Peyer's patch (tissue), 4 donors: ENCODE measurements around the gene SLC47A1. TPM values are rescaled to one million over a fixed set of nuclear protein-coding genes. Genes with fewer than 3 reads are reported as not detected.

Source experiments
- DNase-seq, 3 donors: peaks; one replicate each; pipeline ENCODE4 v3.0.0-alpha.2; 2017 to 2019
- H3K27ac ChIP-seq, 4 donors: fragments of 200-600 bp; sonication (generic); one replicate each; pipeline ENCODE4 v1.5.1; 2016 to 2019
- H3K27me3 ChIP-seq, 2 donors: fragments of 200-600 bp; sonication (generic); one replicate each; pipeline ENCODE4 v1.5.1; 2019
- H3K36me3 ChIP-seq, 3 donors: fragments of 200-600 bp; sonication (generic); one replicate each; pipeline ENCODE4 v1.5.1; 2016 to 2019
- H3K4me1 ChIP-seq, 4 donors: fragments of 200-600 bp; sonication (generic); one replicate each; pipeline ENCODE4 v1.5.1; 2016 to 2019
- H3K4me3 ChIP-seq, 4 donors: fragments of 200-600 bp; sonication (generic); 1 replicate in 3 of 4; 2 replicates in 1 of 4; pipeline ENCODE4 v1.5.1; 2016 to 2019; ENCODE audit warnings: mild to moderate bottlenecking in 1 of 4
- H3K9me3 ChIP-seq, 4 donors: fragments of 200-600 bp; sonication (generic); one replicate each; pipeline ENCODE4 v1.5.1; 2016 to 2019; ENCODE audit warnings: mild to moderate bottlenecking in 1 of 4
- POLR2A ChIP-seq, 2 donors: fragments of 450-650 bp; IDR thresholded peaks; one replicate each; pipeline ENCODE4 v1.5.1; 2017; ENCODE audit warnings: antibody characterized with exemption in 2 of 2, mild to moderate bottlenecking in 2 of 2, moderate library complexity in 2 of 2
- total RNA-seq, 4 donors: library from RNA; depleted of rRNA; stranded (reverse); fragments of >200 nt; gene quantifications; one replicate each; pipeline ENCODE4 v1.1.0, GENCODE V29; 2016
- TF ChIP-seq, protein P1 (sequence below), 6 experiments: fragments of 450-650 bp in 4 of 6; fragments of 200-600 bp in 2 of 6; sonication (generic) in 1 of 6; IDR thresholded peaks; one replicate each; pipeline ENCODE4 v1.5.1; 2017 to 2019; ENCODE audit warnings: antibody characterized with exemption in 6 of 6, mild to moderate bottlenecking in 3 of 6, moderate library complexity in 1 of 6

The SLC47A1 gene
- total RNA-seq, 4 donors from 2014 or later, result 1.2 to 3.8 TPM; not detected in 2

DNA sequence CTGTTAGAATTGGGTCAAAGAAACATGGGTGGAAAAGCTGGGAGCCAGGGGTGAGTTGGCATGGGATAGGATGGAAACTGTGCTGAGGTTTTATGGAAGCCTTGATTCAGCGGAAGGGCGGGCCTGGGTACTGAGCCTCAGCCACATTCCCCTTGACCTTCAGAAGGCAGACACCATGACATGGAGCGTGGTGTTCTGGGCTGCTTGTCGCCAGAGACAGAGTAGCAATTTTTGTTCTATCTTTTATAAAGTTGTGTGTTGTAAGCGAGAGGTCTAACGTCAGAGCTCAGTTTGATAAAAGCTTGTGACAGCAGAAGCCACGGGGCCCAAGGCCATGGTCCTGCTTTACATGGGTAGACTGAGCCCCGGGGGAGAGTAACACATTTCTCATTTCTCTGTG is 50.2 kb downstream of the SLC47A1 start:
- Histone ChIP-seq H3K36me3 (no peaks in the 10 kb centered on the region), H3K9me3 (no peaks in the 10 kb centered on the region), H3K4me1 (peaks cover 0 to 12% (median 3%) of the 10 kb centered on the region in 4 donors), H3K4me3 (no peak overlapping the region), H3K27me3 (peaks cover 0 to 13% of the 10 kb centered on the region in 2 donors), H3K27ac (no peak overlapping the region)
- DNase-seq, result no peak
- no peak for TF ChIP-seq POLR2A (IDR thresholded peaks at IDR 0.05)
- TF ChIP-seq, protein P1, sequence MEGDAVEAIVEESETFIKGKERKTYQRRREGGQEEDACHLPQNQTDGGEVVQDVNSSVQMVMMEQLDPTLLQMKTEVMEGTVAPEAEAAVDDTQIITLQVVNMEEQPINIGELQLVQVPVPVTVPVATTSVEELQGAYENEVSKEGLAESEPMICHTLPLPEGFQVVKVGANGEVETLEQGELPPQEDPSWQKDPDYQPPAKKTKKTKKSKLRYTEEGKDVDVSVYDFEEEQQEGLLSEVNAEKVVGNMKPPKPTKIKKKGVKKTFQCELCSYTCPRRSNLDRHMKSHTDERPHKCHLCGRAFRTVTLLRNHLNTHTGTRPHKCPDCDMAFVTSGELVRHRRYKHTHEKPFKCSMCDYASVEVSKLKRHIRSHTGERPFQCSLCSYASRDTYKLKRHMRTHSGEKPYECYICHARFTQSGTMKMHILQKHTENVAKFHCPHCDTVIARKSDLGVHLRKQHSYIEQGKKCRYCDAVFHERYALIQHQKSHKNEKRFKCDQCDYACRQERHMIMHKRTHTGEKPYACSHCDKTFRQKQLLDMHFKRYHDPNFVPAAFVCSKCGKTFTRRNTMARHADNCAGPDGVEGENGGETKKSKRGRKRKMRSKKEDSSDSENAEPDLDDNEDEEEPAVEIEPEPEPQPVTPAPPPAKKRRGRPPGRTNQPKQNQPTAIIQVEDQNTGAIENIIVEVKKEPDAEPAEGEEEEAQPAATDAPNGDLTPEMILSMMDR (IDR thresholded peaks at IDR 0.05), result no peak

DNA sequence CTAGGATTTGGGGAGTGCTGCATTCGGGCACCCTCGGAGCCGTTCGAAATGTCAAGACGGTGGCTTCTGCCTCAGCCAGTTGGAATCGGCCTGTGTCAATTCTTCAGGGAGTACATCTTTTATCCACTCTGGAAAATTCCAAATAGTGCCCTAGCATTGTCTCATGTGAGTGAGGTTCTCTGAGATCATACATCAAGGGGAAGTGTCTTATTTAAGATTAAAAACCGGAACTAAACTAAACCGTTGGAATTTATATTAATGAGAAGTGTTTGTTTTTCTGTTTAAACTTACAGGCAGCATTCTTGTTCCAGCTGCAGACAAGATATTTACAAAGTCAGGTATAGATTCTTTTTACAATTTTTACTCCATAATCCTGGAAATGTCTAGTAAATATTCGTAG is 56.8 kb downstream of the SLC47A1 start:
- TF ChIP-seq POLR2A (IDR thresholded peaks at IDR 0.05), result no peak
- TF ChIP-seq, protein P1 (IDR thresholded peaks at IDR 0.05), result no peak
- H3K36me3 ChIP-seq, result no peaks in the 10 kb centered on the region

DNA sequence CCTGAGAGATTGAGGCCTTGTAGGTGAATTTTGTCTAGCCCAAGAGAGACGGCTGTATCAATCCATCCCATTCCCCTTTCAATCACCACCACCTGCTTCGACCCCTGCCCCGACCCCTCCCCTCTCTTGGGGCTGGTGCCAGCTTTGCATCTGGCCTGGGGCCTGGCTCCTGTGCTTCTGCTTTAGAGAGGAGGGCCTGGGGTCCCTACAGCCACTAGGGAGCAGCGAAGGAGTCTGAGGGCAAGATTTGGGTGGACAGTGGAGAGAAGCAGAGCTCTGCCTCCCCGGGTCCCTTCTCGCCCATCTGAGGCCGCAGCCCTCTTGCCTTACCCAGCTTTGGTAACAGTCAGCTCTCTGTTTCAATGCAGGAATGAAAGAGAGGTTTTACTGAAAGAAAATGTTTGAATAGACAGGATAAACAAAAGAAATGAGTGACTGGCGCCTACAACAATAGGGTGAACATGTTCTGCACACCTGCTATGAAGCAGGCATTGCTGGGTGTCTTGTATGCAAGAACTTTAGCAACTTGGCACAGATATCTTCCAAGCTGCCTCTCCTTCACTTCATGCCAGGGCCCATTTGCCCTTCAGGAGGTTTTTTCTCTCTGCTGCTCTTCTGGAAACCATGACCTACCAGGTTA is 57.4 kb downstream of the SLC47A1 start:
- no peaks in the 10 kb centered on the region for H3K4me1 ChIP-seq
- no peaks in the 10 kb centered on the region for H3K36me3 ChIP-seq
- TF ChIP-seq, protein P1 (IDR thresholded peaks at IDR 0.05), result no peak
- TF ChIP-seq POLR2A (IDR thresholded peaks at IDR 0.05), result no peak
- H3K4me3 ChIP-seq, result no peak overlapping the region
- H3K27me3 ChIP-seq, result no peaks in the 10 kb centered on the region
- DNase-seq, result no peak
- H3K27ac ChIP-seq, result no peak overlapping the region
- H3K9me3 ChIP-seq, result no peaks in the 10 kb centered on the region

More for the DNA sequence above, 56.8 kb downstream of the SLC47A1 start:
- Histone ChIP-seq H3K27ac (no peak overlapping the region), H3K4me3 (no peak overlapping the region), H3K9me3 (no peaks in the 10 kb centered on the region), H3K4me1 (no peaks in the 10 kb centered on the region), H3K27me3 (no peaks in the 10 kb centered on the region)
- no peak for DNase-seq

DNA sequence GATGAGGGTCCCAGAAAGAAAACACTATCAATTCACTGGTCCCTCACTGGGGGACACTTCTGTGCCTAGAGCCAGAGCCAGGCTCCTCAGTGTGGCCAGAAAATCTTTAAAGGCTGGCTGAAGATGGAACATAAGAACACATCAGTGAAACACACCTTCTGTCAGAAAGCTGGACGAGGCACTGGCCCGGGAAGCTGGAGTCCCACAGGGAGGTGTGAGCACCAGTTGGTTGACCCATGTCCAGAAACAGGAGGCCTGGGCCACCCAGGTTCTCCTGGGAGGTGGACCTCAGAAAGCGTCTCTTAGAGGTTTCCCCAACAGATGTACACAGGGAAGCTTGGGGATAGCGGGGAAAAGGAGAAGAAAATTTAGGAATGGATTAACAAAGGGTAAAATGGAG is 58.7 kb downstream of the SLC47A1 start:
- Histone ChIP-seq H3K9me3 (no peaks in the 10 kb centered on the region), H3K4me3 (no peak overlapping the region), H3K27ac (no peak overlapping the region), H3K4me1 (no peaks in the 10 kb centered on the region), H3K27me3 (no peaks in the 10 kb centered on the region), H3K36me3 (no peaks in the 10 kb centered on the region)
- no peak for TF ChIP-seq POLR2A (IDR thresholded peaks at IDR 0.05)
- TF ChIP-seq, protein P1 (IDR thresholded peaks at IDR 0.05), result no peak
- DNase-seq, result no peak

DNA sequence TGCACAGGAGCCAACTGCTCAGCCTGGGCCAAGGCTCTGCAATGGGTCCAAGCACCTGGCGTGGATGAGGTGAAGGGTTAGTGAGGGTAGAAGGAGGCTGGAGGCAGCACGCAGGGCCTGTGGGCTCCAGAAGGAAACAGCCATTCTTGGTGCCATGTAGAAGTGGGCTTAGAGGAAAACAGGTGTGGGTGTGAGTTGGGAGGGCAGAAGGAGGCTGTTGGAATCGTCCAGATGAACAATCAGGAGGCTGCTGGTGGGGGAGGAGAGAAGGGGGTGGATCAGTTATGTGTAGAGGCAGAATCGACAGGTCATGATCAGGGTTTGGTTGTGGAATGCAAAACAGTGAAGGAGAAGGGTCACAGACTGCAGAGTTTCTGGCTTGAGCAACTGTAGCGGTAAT is 63.2 kb downstream of the SLC47A1 start:
- no peak for DNase-seq
- no peak overlapping the region for H3K4me3 ChIP-seq
- no peaks in the 10 kb centered on the region for H3K4me1 ChIP-seq
- H3K36me3 ChIP-seq, result no peaks in the 10 kb centered on the region
- no peak for TF ChIP-seq POLR2A (IDR thresholded peaks at IDR 0.05)
- TF ChIP-seq, protein P1 (IDR thresholded peaks at IDR 0.05), result no peak
- no peaks in the 10 kb centered on the region for H3K9me3 ChIP-seq
- no peaks in the 10 kb centered on the region for H3K27me3 ChIP-seq
- no peak overlapping the region for H3K27ac ChIP-seq
